Measurements from ENCODE around the gene ZNF346.
A peak's percentile ranks its signal among the peaks of the same experiment; 100 is the strongest.
"Not testable (repeated sequence)": the region's sequence is repeated elsewhere in the genome, so short reads cannot be mapped to it uniquely, and the experiment has no call there.

The ZNF346 gene

GRCh38 chr5:176994460-176995121 is 27.9 kb upstream of the ZNF346 start:
- H3K36me3 ChIP-seq, result peaks cover 17 to 93% (median 69%) of the 10 kb centered on the region in 11 experiments; a peak in 21 of 22 replicates
- H3K4me1 ChIP-seq, result peaks cover 0 to 36% (median 23%) of the 10 kb centered on the region in 10 experiments; a peak in 17 of 20 replicates
- no peaks in the 10 kb centered on the region for H3K27me3 ChIP-seq
- TF ChIP-seq Cebpa-rat (IDR thresholded peaks at IDR 0.05), result peak in 9 of 11 experiments; percentile 54 to 91 (median 66); a peak in 15 of 22 replicates
- peaks cover 33 to 100% (median 95%) of the 10 kb centered on the region in 11 experiments; a peak in 20 of 22 replicates for H4K20me1 ChIP-seq
- H3K4me3 ChIP-seq, result no peak overlapping the region
- H3K9me3 ChIP-seq (replicated peaks in 1 of 11), result peaks cover 16 to 67% (median 59%) of the 10 kb centered on the region in 11 experiments
- H3K27ac ChIP-seq, result peak overlapping the region; percentile 2 to 82 (median 73); a peak in 19 of 22 replicates
- H3K9ac ChIP-seq, result peak overlapping the region in 7 of 11 experiments; percentile 11 to 67 (median 50); a peak in 9 of 22 replicates
- H3K4me2 ChIP-seq, result peak overlapping the region in 9 of 11 experiments; percentile 1 to 41 (median 18); a peak in 9 of 22 replicates

- peak overlapping the region in 9 of 11 experiments; percentile 1 to 41 (median 18); a peak in 8 of 22 replicates for H3K4me2 ChIP-seq
- peaks cover 0 to 36% (median 23%) of the 10 kb centered on the region in 10 experiments; a peak in 17 of 20 replicates for H3K4me1 ChIP-seq
These were observed 27.4 kb upstream of the ZNF346 start for GRCh38 chr5:176995122-176995490.

GRCh38 chr5:176995896-176996767 is 26.4 kb upstream of the ZNF346 start:
- Histone ChIP-seq H3K27me3 (no peaks in the 10 kb centered on the region), H4K20me1 (peaks cover 45 to 100% (median 96%) of the 10 kb centered on the region in 11 experiments; a peak in 20 of 22 replicates), H3K4me1 (peaks cover 0 to 41% (median 23%) of the 10 kb centered on the region in 10 experiments; a peak in 17 of 20 replicates), H3K36me3 (peaks cover 17 to 93% (median 75%) of the 10 kb centered on the region in 11 experiments; a peak in 21 of 22 replicates), H3K4me2 (peak overlapping the region in 5 of 11 experiments; percentile 3 to 8 (median 8); a peak in 4 of 22 replicates), H3K27ac (peak overlapping the region in 9 of 11 experiments; percentile 61 to 82 (median 73); a peak in 16 of 22 replicates), H3K4me3 (no peak overlapping the region), H3K9ac (no peak overlapping the region; a peak in 2 of 22 replicates), H3K9me3 (replicated peaks in 1 of 11) (peaks cover 16 to 71% (median 58%) of the 10 kb centered on the region in 11 experiments)
- no peak for TF ChIP-seq Cebpa-rat (IDR thresholded peaks at IDR 0.05)

More at GRCh38 chr5:176995122-176995490, 27.4 kb upstream of the ZNF346 start:
- Histone ChIP-seq H3K36me3 (peaks cover 17 to 93% (median 71%) of the 10 kb centered on the region in 11 experiments; a peak in 21 of 22 replicates), H3K9ac (peak overlapping the region in 7 of 11 experiments; percentile 11 to 67 (median 50); a peak in 9 of 22 replicates), H3K9me3 (replicated peaks in 1 of 11) (peaks cover 16 to 71% (median 60%) of the 10 kb centered on the region in 11 experiments), H4K20me1 (peaks cover 38 to 100% (median 96%) of the 10 kb centered on the region in 11 experiments; a peak in 20 of 22 replicates), H3K27ac (peak overlapping the region; percentile 2 to 82 (median 70); a peak in 19 of 22 replicates), H3K27me3 (no peaks in the 10 kb centered on the region), H3K4me3 (no peak overlapping the region)
- TF ChIP-seq Cebpa-rat (IDR thresholded peaks at IDR 0.05), result no peak

GRCh38 chr5:176996780-176997179 is 25.7 kb upstream of the ZNF346 start:
- peaks cover 17 to 93% (median 75%) of the 10 kb centered on the region in 11 experiments; a peak in 21 of 22 replicates for H3K36me3 ChIP-seq
- H3K4me2 ChIP-seq, result peak overlapping the region in 5 of 11 experiments; percentile 3 to 8 (median 8); a peak in 5 of 22 replicates
- H3K4me1 ChIP-seq, result peaks cover 0 to 44% (median 23%) of the 10 kb centered on the region in 10 experiments; a peak in 17 of 20 replicates
- peaks cover 16 to 65% (median 54%) of the 10 kb centered on the region in 11 experiments for H3K9me3 ChIP-seq (replicated peaks in 1 of 11)
- no peak for TF ChIP-seq Cebpa-rat (IDR thresholded peaks at IDR 0.05)
- peaks cover 45 to 100% (median 95%) of the 10 kb centered on the region in 11 experiments; a peak in 20 of 22 replicates for H4K20me1 ChIP-seq
- no peak overlapping the region; a peak in 1 of 22 replicates for H3K9ac ChIP-seq
- peak overlapping the region in 9 of 11 experiments; percentile 1 to 82 (median 73); a peak in 13 of 22 replicates for H3K27ac ChIP-seq
- no peaks in the 10 kb centered on the region for H3K27me3 ChIP-seq
- H3K4me3 ChIP-seq, result no peak overlapping the region

GRCh38 chr5:176998828-176999227 is 23.7 kb upstream of the ZNF346 start:
- peaks cover 10 to 93% (median 75%) of the 10 kb centered on the region in 11 experiments; a peak in 21 of 22 replicates for H3K36me3 ChIP-seq
- no peak overlapping the region for H3K9ac ChIP-seq
- H3K4me1 ChIP-seq, result peaks cover 3 to 51% (median 27%) of the 10 kb centered on the region in 10 experiments; a peak in 19 of 20 replicates
- TF ChIP-seq Cebpa-rat (IDR thresholded peaks at IDR 0.05), result no peak
- H3K4me2 ChIP-seq, result no peak overlapping the region
- H3K27ac ChIP-seq, result no peak overlapping the region
- no peak overlapping the region for H3K4me3 ChIP-seq
- peaks cover 64 to 100% (median 95%) of the 10 kb centered on the region in 11 experiments; a peak in 20 of 22 replicates for H4K20me1 ChIP-seq
- H3K27me3 ChIP-seq, result no peaks in the 10 kb centered on the region
- peaks cover 16 to 54% (median 36%) of the 10 kb centered on the region in 11 experiments for H3K9me3 ChIP-seq (replicated peaks in 1 of 11)

GRCh38 chr5:176999526-176999925 is 23.0 kb upstream of the ZNF346 start:
- H3K4me2 ChIP-seq, H3K9ac ChIP-seq, H3K27ac ChIP-seq, H3K27me3 ChIP-seq, H3K4me3 ChIP-seq: not testable (repeated sequence)
- Histone ChIP-seq H3K9me3 (replicated peaks in 1 of 11) (peaks cover 10 to 47% (median 30%) of the 10 kb centered on the region in 11 experiments), H3K36me3 (peaks cover 10 to 93% (median 69%) of the 10 kb centered on the region in 11 experiments; a peak in 21 of 22 replicates), H4K20me1 (peaks cover 68 to 100% (median 98%) of the 10 kb centered on the region in 11 experiments), H3K4me1 (peaks cover 10 to 55% (median 32%) of the 10 kb centered on the region in 10 experiments)

GRCh38 chr5:177003649-177004048 is 18.8 kb upstream of the ZNF346 start:
- H3K27me3 ChIP-seq, result no peaks in the 10 kb centered on the region
- H3K4me2 ChIP-seq, result peak overlapping the region in 10 of 11 experiments; percentile 15 to 89 (median 82); a peak in 15 of 22 replicates
- no peak overlapping the region; a peak in 1 of 22 replicates for H3K27ac ChIP-seq
- peaks cover 4 to 58% (median 40%) of the 10 kb centered on the region in 11 experiments; a peak in 21 of 22 replicates for H3K36me3 ChIP-seq
- H3K9me3 ChIP-seq (replicated peaks in 1 of 11), result peaks cover 5 to 21% (median 9%) of the 10 kb centered on the region in 11 experiments; a peak in 13 of 22 replicates
- peaks cover 19 to 31% (median 22%) of the 10 kb centered on the region in 10 experiments for H3K4me1 ChIP-seq
- peaks cover 61 to 76% (median 72%) of the 10 kb centered on the region in 11 experiments for H4K20me1 ChIP-seq
- peak overlapping the region in 1 of 11 experiments; percentile 95; a peak in 2 of 22 replicates for H3K9ac ChIP-seq
- no peak overlapping the region for H3K4me3 ChIP-seq
- no peak for TF ChIP-seq Cebpa-rat (IDR thresholded peaks at IDR 0.05)

Data from BLaER1 treated with 17β-estradiol and CSF1 and Interleukin-3, amounts not matched to agents 10 nM and 100 nM (cell line).